ENCODE data around the gene NFATC1. TPM values are rescaled to one million over a fixed set of nuclear protein-coding genes. Genes with fewer than 3 reads are reported as not detected.

NFATC1 gene
- polyA plus RNA-seq, 1 donor from 2014 or later, result 0.37 TPM

DNA sequence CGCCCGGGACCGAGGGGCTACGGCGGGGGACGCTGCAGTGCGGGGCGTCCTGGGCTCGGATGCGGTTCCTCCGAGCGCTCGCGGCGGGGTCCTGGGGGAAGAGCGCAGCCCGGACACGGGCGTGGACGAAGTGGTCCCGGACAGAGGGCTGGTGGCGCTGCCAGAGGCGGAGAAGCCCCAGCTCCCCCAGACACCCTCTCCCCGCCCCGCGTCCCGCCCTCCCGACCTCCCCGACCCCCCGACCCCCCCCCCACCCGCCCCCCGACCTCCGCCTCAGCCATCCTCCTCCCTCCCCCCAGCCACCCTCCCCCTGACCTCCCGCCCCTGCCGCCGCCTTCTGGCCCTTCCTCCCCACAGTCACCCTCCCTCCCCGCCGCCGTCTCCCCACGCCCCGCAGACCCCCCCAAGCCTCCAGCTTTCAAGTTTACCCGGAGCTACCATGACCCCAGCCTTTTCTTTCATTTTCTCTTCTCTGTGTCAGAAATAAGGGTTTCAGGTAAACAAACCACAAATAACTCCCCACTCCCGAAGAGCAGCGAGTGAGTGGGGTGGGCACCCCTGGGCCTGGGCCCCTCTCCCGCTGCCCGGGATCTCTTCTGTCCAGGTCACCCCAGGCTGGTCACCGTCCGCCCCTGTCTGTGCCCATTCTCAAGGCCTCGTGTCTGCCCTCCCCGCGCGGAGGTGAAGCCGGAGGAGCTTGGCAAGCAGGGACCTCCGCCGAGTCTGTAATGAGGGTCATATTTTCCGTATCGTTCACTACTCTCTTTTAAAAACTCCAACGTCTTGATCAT, 5.1 kb downstream of the NFATC1 start:
- no peak overlapping the region for H3K4me3 ChIP-seq (ENCODE audit: low read length)
- H4K20me1 ChIP-seq (ENCODE audit: insufficient read depth), result no peaks in the 10 kb centered on the region
- H3K36me3 ChIP-seq (ENCODE audit: insufficient read depth, low read length), result no peaks in the 10 kb centered on the region
- TF ChIP-seq, protein P1, sequence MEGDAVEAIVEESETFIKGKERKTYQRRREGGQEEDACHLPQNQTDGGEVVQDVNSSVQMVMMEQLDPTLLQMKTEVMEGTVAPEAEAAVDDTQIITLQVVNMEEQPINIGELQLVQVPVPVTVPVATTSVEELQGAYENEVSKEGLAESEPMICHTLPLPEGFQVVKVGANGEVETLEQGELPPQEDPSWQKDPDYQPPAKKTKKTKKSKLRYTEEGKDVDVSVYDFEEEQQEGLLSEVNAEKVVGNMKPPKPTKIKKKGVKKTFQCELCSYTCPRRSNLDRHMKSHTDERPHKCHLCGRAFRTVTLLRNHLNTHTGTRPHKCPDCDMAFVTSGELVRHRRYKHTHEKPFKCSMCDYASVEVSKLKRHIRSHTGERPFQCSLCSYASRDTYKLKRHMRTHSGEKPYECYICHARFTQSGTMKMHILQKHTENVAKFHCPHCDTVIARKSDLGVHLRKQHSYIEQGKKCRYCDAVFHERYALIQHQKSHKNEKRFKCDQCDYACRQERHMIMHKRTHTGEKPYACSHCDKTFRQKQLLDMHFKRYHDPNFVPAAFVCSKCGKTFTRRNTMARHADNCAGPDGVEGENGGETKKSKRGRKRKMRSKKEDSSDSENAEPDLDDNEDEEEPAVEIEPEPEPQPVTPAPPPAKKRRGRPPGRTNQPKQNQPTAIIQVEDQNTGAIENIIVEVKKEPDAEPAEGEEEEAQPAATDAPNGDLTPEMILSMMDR (IDR thresholded peaks at IDR 0.05; ENCODE audit: poor library complexity, severe bottlenecking), result no peak
- TF ChIP-seq MXI1 (conservative IDR thresholded peaks at IDR 0.05; ENCODE audit: poor library complexity, severe bottlenecking) (no peak), POLR2AphosphoS5 (IDR thresholded peaks at IDR 0.05) (no peak)
- no peak overlapping the region for H3K27ac ChIP-seq (ENCODE audit: low read length)
- H3K4me2 ChIP-seq (ENCODE audit: low read length), result no peak overlapping the region
- H2AFZ ChIP-seq (ENCODE audit: low read depth, low read length), result no peak overlapping the region
- no peak overlapping the region for H3K9ac ChIP-seq (ENCODE audit: low read length)
- no peaks in the 10 kb centered on the region for H3F3A ChIP-seq (ENCODE audit: insufficient read depth, low read length, poor library complexity, severe bottlenecking)
- no peaks in the 10 kb centered on the region for H3K9me2 ChIP-seq (ENCODE audit: insufficient read depth, low read length)
- no peaks in the 10 kb centered on the region for H3K9me3 ChIP-seq (ENCODE audit: low read length)
- peaks cover 45% of the 10 kb centered on the region for H3K27me3 ChIP-seq (ENCODE audit: insufficient read depth, low read depth, low read length)
- no peaks in the 10 kb centered on the region for H3K79me2 ChIP-seq (replicated peaks; ENCODE audit: insufficient read depth, low read length)

- Histone ChIP-seq H4K20me1 (ENCODE audit: insufficient read depth) (no peaks in the 10 kb centered on the region), H3K9ac (ENCODE audit: low read length) (no peak overlapping the region), H3K4me3 (ENCODE audit: low read length) (no peak overlapping the region), H3K9me2 (ENCODE audit: insufficient read depth, low read length) (no peaks in the 10 kb centered on the region), H3F3A (ENCODE audit: insufficient read depth, low read length, poor library complexity, severe bottlenecking) (no peaks in the 10 kb centered on the region), H3K79me2 (replicated peaks; ENCODE audit: insufficient read depth, low read length) (no peaks in the 10 kb centered on the region), H3K27me3 (ENCODE audit: insufficient read depth, low read depth, low read length) (peaks cover 38% of the 10 kb centered on the region), H3K4me2 (ENCODE audit: low read length) (no peak overlapping the region), H3K36me3 (ENCODE audit: insufficient read depth, low read length) (no peaks in the 10 kb centered on the region), H3K9me3 (ENCODE audit: low read length) (no peaks in the 10 kb centered on the region), H2AFZ (ENCODE audit: low read depth, low read length) (no peak overlapping the region), H3K27ac (ENCODE audit: low read length) (no peak overlapping the region)
- TF ChIP-seq TAF1 (IDR thresholded peaks at IDR 0.05; ENCODE audit: low read depth) (no peak), RAD21 (conservative IDR thresholded peaks at IDR 0.05) (no peak), EZH2 (IDR thresholded peaks at IDR 0.05; ENCODE audit: borderline replicate concordance, insufficient read depth, low read length, poor library complexity, severe bottlenecking) (no peak), MXI1 (conservative IDR thresholded peaks at IDR 0.05; ENCODE audit: poor library complexity, severe bottlenecking) (no peak), SMC3 (conservative IDR thresholded peaks at IDR 0.05; ENCODE audit: poor library complexity) (no peak), POLR2AphosphoS5 (IDR thresholded peaks at IDR 0.05) (no peak), EP300 (conservative IDR thresholded peaks at IDR 0.05; ENCODE audit: poor library complexity, severe bottlenecking) (no peak)
- TF ChIP-seq, protein P2, sequence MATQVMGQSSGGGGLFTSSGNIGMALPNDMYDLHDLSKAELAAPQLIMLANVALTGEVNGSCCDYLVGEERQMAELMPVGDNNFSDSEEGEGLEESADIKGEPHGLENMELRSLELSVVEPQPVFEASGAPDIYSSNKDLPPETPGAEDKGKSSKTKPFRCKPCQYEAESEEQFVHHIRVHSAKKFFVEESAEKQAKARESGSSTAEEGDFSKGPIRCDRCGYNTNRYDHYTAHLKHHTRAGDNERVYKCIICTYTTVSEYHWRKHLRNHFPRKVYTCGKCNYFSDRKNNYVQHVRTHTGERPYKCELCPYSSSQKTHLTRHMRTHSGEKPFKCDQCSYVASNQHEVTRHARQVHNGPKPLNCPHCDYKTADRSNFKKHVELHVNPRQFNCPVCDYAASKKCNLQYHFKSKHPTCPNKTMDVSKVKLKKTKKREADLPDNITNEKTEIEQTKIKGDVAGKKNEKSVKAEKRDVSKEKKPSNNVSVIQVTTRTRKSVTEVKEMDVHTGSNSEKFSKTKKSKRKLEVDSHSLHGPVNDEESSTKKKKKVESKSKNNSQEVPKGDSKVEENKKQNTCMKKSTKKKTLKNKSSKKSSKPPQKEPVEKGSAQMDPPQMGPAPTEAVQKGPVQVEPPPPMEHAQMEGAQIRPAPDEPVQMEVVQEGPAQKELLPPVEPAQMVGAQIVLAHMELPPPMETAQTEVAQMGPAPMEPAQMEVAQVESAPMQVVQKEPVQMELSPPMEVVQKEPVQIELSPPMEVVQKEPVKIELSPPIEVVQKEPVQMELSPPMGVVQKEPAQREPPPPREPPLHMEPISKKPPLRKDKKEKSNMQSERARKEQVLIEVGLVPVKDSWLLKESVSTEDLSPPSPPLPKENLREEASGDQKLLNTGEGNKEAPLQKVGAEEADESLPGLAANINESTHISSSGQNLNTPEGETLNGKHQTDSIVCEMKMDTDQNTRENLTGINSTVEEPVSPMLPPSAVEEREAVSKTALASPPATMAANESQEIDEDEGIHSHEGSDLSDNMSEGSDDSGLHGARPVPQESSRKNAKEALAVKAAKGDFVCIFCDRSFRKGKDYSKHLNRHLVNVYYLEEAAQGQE (IDR thresholded peaks at IDR 0.05; ENCODE audit: borderline replicate concordance), result no peak
- TF ChIP-seq, protein P1 (IDR thresholded peaks at IDR 0.05; ENCODE audit: poor library complexity, severe bottlenecking), result no peak
Observed at GRCh38 chr18:79401494-79402208, 5.9 kb downstream of the NFATC1 start.
